SK-N-SH (cell line): ENCODE results near the gene ITIH5. TPM values are rescaled to one million over a fixed set of nuclear protein-coding genes. Genes with fewer than 3 reads are reported as not detected.

Source experiments
- CTCF ChIA-PET: fragments of 300-600, 350-600 bp; formaldehyde crosslinking; extraction: SDS; loops from one replicate; lab custom pipeline; 2021; lab: Yijun Ruan, JAX
- POLR2A ChIA-PET: fragments of 350-600 bp; sonication (Branson Sonifier 250); formaldehyde crosslinking; extraction: SDS; loops from one replicate; lab custom pipeline; 2020; ENCODE audit warnings: antibody characterized with exemption, inconsistent platforms; lab: Yijun Ruan, JAX
- DNase-seq: peaks from one replicate; pipeline ENCODE4 v3.0.0; 2012
- H2AFZ ChIP-seq: fragments of 200-600 bp; sonication (generic); 2 replicates; pipeline ENCODE4 v1.8.1; 2016; ENCODE audit warnings: antibody characterized with exemption, mild to moderate bottlenecking, low read depth
- H3F3A ChIP-seq: fragments of 200-600 bp; sonication (generic); replicated peaks from 2 replicates; pipeline ENCODE3; 2016; ENCODE audit warnings: antibody characterized with exemption, mild to moderate bottlenecking; ENCODE audit not compliant: insufficient read depth
- H3K27ac ChIP-seq, 2 experiments: fragments of 200-500 bp in 1 of 2; fragments of 200-600 bp in 1 of 2; sonication (Bioruptor generic) in 1 of 2; sonication (generic), shearing (Covaris generic) in 1 of 2; 2 replicates each; pipeline versions ENCODE4 v1.5.1 to v1.6.1; 2014 to 2016; ENCODE audit warnings: low read depth in 2 of 2, inconsistent platforms in 1 of 2, low read length in 1 of 2, mild to moderate bottlenecking in 1 of 2, mixed read lengths in 1 of 2
- H3K27me3 ChIP-seq: fragments of 200-600 bp; sonication (generic), shearing (Covaris generic); 2 replicates; pipeline ENCODE4 v1.6.1; 2016; ENCODE audit warnings: mixed run types; ENCODE audit not compliant: insufficient read depth
- H3K36me3 ChIP-seq, 2 experiments: fragments of 200-500 bp in 1 of 2; fragments of 200-600 bp in 1 of 2; sonication (Bioruptor generic) in 1 of 2; sonication (generic) in 1 of 2; replicated peaks in 1 of 2; 2 replicates each; pipeline versions ENCODE3 to v1.5.1; 2014 to 2016; ENCODE audit warnings: low read length in 1 of 2, mild to moderate bottlenecking in 1 of 2; ENCODE audit not compliant: insufficient read depth in 2 of 2, control insufficient read depth in 1 of 2
- H3K4me1 ChIP-seq, 2 experiments: fragments of 200-500 bp in 1 of 2; fragments of 200-600 bp in 1 of 2; sonication (Bioruptor generic) in 1 of 2; sonication (generic), shearing (Covaris generic) in 1 of 2; 2 replicates each; pipeline versions ENCODE4 v1.5.1 to v1.6.1; 2014 to 2016; ENCODE audit warnings: low read depth in 1 of 2, low read length in 1 of 2, mixed run types in 1 of 2; ENCODE audit not compliant: insufficient read depth in 2 of 2, control insufficient read depth in 1 of 2
- H3K4me2 ChIP-seq: fragments of 200-600 bp; sonication (generic), shearing (Covaris generic); 2 replicates; pipeline ENCODE4 v1.6.1; 2017; ENCODE audit warnings: mixed run types
- H3K4me3 ChIP-seq, 2 experiments: fragments of 200-500 bp in 1 of 2; fragments of 200-600 bp in 1 of 2; sonication (Bioruptor generic) in 1 of 2; sonication (generic), shearing (Covaris generic) in 1 of 2; 2 replicates each; pipeline versions ENCODE4 v1.5.1 to v1.8.1; 2014 to 2016; ENCODE audit warnings: low read depth in 2 of 2, inconsistent platforms in 1 of 2, low read length in 1 of 2, mild to moderate bottlenecking in 1 of 2, mixed read lengths in 1 of 2, moderate library complexity in 1 of 2
- H3K79me2 ChIP-seq: fragments of 200-600 bp; sonication (generic); 2 replicates; pipeline ENCODE4 v1.8.1; 2017; ENCODE audit warnings: mild to moderate bottlenecking; ENCODE audit not compliant: insufficient read depth
- H3K9ac ChIP-seq: fragments of 200-600 bp; sonication (generic); 2 replicates; pipeline ENCODE4 v1.6.1; 2017; ENCODE audit warnings: mixed run types
- H3K9me2 ChIP-seq: fragments of 200-600 bp; sonication (generic); 2 replicates; pipeline ENCODE4 v1.6.1; 2017; ENCODE audit warnings: mixed run types
- H3K9me3 ChIP-seq: fragments of 200-600 bp; sonication (generic); 2 replicates; pipeline ENCODE4 v1.6.1; 2017; ENCODE audit warnings: mixed run types, mild to moderate bottlenecking, moderate library complexity
- H4K20me1 ChIP-seq: fragments of 200-600 bp; sonication (generic); 2 replicates; pipeline ENCODE4 v1.6.1; 2017; ENCODE audit warnings: mild to moderate bottlenecking, mixed run types; ENCODE audit not compliant: insufficient read depth
- CHD2 ChIP-seq: fragments of 150-350 bp; IDR thresholded peaks from 2 replicates; pipeline ENCODE4 v1.6.1; 2018; ENCODE audit warnings: low read length; ENCODE audit not compliant: partially characterized antibody
- EP300 ChIP-seq, 2 experiments: IDR thresholded peaks; 2 replicates each; pipeline versions ENCODE4 v1.4.0 to v1.6.1; 2012; ENCODE audit warnings: borderline replicate concordance in 1 of 2, low read depth in 1 of 2, low read length in 1 of 2
- EZH2phosphoT487 ChIP-seq: fragments of 200-600 bp; sonication (generic); IDR thresholded peaks from 2 replicates; pipeline ENCODE4 v1.6.1; 2017; ENCODE audit warnings: low read depth, mixed run types, mild to moderate bottlenecking, antibody characterized with exemption, moderate library complexity, borderline replicate concordance
- FOXJ3 ChIP-seq: sonication (generic); formaldehyde crosslinking; IDR thresholded peaks from 2 replicates; pipeline ENCODE4 v1.5.1; 2020; ENCODE audit warnings: mild to moderate bottlenecking, missing genetic modification reagents
- GABPA ChIP-seq: IDR thresholded peaks from 2 replicates; pipeline ENCODE4 v1.4.0; 2012; ENCODE audit warnings: low read depth, mild to moderate bottlenecking
- GATA2 ChIP-seq: sonication (generic); formaldehyde crosslinking; IDR thresholded peaks from 2 replicates; pipeline ENCODE4 v1.5.0; 2020; ENCODE audit warnings: mild to moderate bottlenecking, missing genetic modification reagents
- IRF3 ChIP-seq: fragments of 150-350 bp; IDR thresholded peaks from 2 replicates; pipeline ENCODE4 v1.6.1; 2016; ENCODE audit warnings: mild to moderate bottlenecking, low read depth, low read length
- JUND ChIP-seq: IDR thresholded peaks from 2 replicates; pipeline ENCODE4 v1.4.0; 2012
- MEF2A ChIP-seq: IDR thresholded peaks from 2 replicates; pipeline ENCODE4 v1.4.0; 2012; ENCODE audit warnings: low read depth, borderline replicate concordance
- MXI1 ChIP-seq: IDR thresholded peaks from 2 replicates; pipeline ENCODE4 v1.6.1; 2012; ENCODE audit warnings: mild to moderate bottlenecking, low read depth, low read length, improper control_type of control experiment
- NFIC ChIP-seq: IDR thresholded peaks from 2 replicates; pipeline ENCODE4 v1.4.0; 2012; ENCODE audit warnings: borderline replicate concordance
- NRF1 ChIP-seq: IDR thresholded peaks from 2 replicates; pipeline ENCODE4 v1.6.1; 2012; ENCODE audit warnings: low read depth, mild to moderate bottlenecking, low read length
- RCOR1 ChIP-seq: fragments of 150-350 bp; IDR thresholded peaks from 2 replicates; pipeline ENCODE4 v1.6.1; 2017; ENCODE audit warnings: antibody characterized with exemption, low read length
- REST ChIP-seq: IDR thresholded peaks from 2 replicates; pipeline ENCODE4 v1.6.1; 2012; ENCODE audit warnings: mild to moderate bottlenecking, low read depth, low read length, moderate library complexity
- RXRA ChIP-seq: IDR thresholded peaks from 2 replicates; pipeline ENCODE4 v1.4.0; 2012; ENCODE audit warnings: low read depth, mild to moderate bottlenecking, borderline replicate concordance
- SIN3A ChIP-seq: IDR thresholded peaks from 2 replicates; pipeline ENCODE4 v1.6.1; 2012; ENCODE audit warnings: low read depth, mild to moderate bottlenecking, low read length, moderate library complexity, borderline replicate concordance
- SMC3 ChIP-seq: IDR thresholded peaks from 2 replicates; pipeline ENCODE4 v1.6.1; 2012; ENCODE audit warnings: low read depth, low read length, improper control_type of control experiment
- TAF1 ChIP-seq: IDR thresholded peaks from 2 replicates; pipeline ENCODE4 v1.6.1; 2012; ENCODE audit warnings: low read depth, mild to moderate bottlenecking, low read length, moderate library complexity, borderline replicate concordance
- TCF12 ChIP-seq: IDR thresholded peaks from 2 replicates; pipeline ENCODE4 v1.4.0; 2012
- YY1 ChIP-seq: IDR thresholded peaks from 2 replicates; pipeline ENCODE4 v1.4.0; 2012; ENCODE audit warnings: low read depth, mild to moderate bottlenecking
- WGBS: methylation state at CpG from one replicate; pipeline ENCODE4 v1.1.6; 2017; ENCODE audit warnings: low lambda C conversion rate; 5-methylcytosine and 5-hydroxymethylcytosine counted together
- polyA plus RNA-seq, 3 experiments: library from polyadenylated mRNA; depleted of rRNA; stranded (reverse); fragments of >200 nt; gene quantifications; 2 replicates each; pipeline ENCODE4 v1.2.3, GENCODE V29; 2012

The ITIH5 gene
- polyA plus RNA-seq, 1 of the 3 experiments (the other 2 are of a cell fraction): 0.07 TPM

- no peak for TF ChIP-seq MXI1
- no peak for TF ChIP-seq FOXJ3 (CRISPR knock-in tag)
- no peak for TF ChIP-seq YY1
These were observed 153.3 kb downstream of the ITIH5 start (continued) for GRCh38 chr10:7513455-7513854.

DNA sequence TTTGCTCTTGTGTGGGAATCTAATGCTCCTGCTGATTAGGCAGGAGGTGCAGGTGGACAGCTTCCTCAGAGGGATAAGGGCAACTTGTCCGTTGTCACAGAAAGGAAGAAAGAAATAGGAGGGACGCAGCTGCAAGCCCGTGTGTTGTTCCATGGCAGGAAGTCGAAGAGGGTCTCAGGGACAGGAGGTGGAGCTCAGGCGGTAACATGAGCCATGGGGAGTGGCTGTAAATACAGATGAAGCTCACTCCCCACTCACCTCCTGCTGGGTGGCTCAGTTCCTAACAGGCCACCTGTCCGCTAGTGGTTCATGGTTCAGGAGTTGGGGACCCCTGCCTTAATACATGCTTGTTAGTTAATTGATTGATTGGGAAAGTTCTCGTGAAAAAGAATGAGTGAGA, 154.3 kb downstream of the ITIH5 start:
- H3K79me2 ChIP-seq: no peaks in the 10 kb centered on the region
- H3K27ac ChIP-seq: no peak overlapping the region
- H3K9ac ChIP-seq: no peak overlapping the region
- H3K36me3 ChIP-seq: no peaks in the 10 kb centered on the region
- H3K9me2 ChIP-seq: no peaks in the 10 kb centered on the region
- H3K4me2 ChIP-seq: no peak overlapping the region
- no peaks in the 10 kb centered on the region; the same call in 1 of the 2 replicates for H3K27me3 ChIP-seq
- CTCF ChIA-PET: interaction anchor here (1.4 to 3.6 kb wide), 2 partner anchors 11 to 13 kb away, joined by 3 to 15 read pairs; no protein-coding TSS in a partner anchor
- H2AFZ ChIP-seq: no peak overlapping the region
- no peaks in the 10 kb centered on the region for H3K9me3 ChIP-seq
- H4K20me1 ChIP-seq: no peaks in the 10 kb centered on the region
- no peaks in the 10 kb centered on the region for H3F3A ChIP-seq
- 38% methylated on average over 7 of the region's 7 CpGs for WGBS
- H3K4me3 ChIP-seq: no peak overlapping the region
- TF ChIP-seq SMC3 (no peak), RXRA (no peak), TCF12 (no peak), MEF2A (no peak), IRF3 (no peak), GABPA (no peak), NRF1 (no peak), EZH2phosphoT487 (no peak)
- DNase-seq: no peak
- H3K4me1 ChIP-seq: peaks cover 0 to 3% of the 10 kb centered on the region in 2 experiments; a peak in 2 of 4 replicates
- POLR2A ChIA-PET: no interaction called here

DNA sequence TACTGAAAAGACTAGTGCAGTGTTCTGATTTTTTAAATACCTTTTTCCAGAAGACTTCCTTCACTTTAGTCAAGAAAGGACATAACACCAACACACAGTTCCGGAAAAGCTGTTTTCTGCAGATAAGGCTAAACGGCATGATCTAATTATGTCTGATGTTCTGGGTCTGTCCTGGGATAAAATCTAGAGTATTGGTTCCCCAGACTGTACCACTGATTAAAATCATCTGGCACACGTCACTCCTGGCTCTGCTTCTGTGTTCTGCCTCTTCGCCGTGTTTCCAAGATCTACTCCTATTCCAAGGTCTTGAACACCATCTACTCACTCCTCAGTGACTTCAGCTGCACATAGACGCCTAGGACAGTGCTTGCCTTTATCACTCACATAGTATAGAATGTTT, 155.2 kb downstream of the ITIH5 start:
- H2AFZ ChIP-seq: no peak overlapping the region
- 12% methylated on average over 6 of the region's 6 CpGs for WGBS
- H3K9ac ChIP-seq: no peak overlapping the region
- H3K27ac ChIP-seq: peak overlapping the region in 1 of 2 experiments; percentile 77; a peak in 2 of 4 replicates
- peak; percentile 75 for DNase-seq
- no peaks in the 10 kb centered on the region for H3K36me3 ChIP-seq
- H3K4me1 ChIP-seq: peaks cover 0 to 3% of the 10 kb centered on the region in 2 experiments; a peak in 2 of 4 replicates
- no peaks in the 10 kb centered on the region for H3K79me2 ChIP-seq
- no peaks in the 10 kb centered on the region; the same call in 1 of the 2 replicates for H3K27me3 ChIP-seq
- H3F3A ChIP-seq: no peaks in the 10 kb centered on the region
- CTCF ChIA-PET: interaction anchor here (1.4 to 3.6 kb wide), 2 partner anchors 12 to 14 kb away, joined by 3 to 15 read pairs; no protein-coding TSS in a partner anchor
- no peak overlapping the region for H3K4me2 ChIP-seq
- H4K20me1 ChIP-seq: no peaks in the 10 kb centered on the region
- no peaks in the 10 kb centered on the region for H3K9me2 ChIP-seq
- no peak overlapping the region for H3K4me3 ChIP-seq
- POLR2A ChIA-PET: no interaction called here
- no peaks in the 10 kb centered on the region for H3K9me3 ChIP-seq
- no peak for TF ChIP-seq SIN3A
- TF ChIP-seq YY1: no peak
- TF ChIP-seq RXRA: no peak
- no peak for TF ChIP-seq IRF3
- TF ChIP-seq NFIC: no peak
- peak; percentile 82; the same call in 1 of the 2 replicates for TF ChIP-seq FOXJ3 (CRISPR knock-in tag)
- TF ChIP-seq REST: no peak
- peak; percentile 95 for TF ChIP-seq RCOR1
- TF ChIP-seq GABPA: no peak
- no peak for TF ChIP-seq MXI1
- TF ChIP-seq SMC3: no peak
- TF ChIP-seq GATA2 (CRISPR knock-in tag): peak; percentile 95
- TF ChIP-seq JUND: no peak
- TF ChIP-seq TCF12: peak; percentile 57; the same call in 1 of the 2 replicates
- TF ChIP-seq CHD2: peak; percentile 64
- TF ChIP-seq TAF1: no peak
- TF ChIP-seq EP300 (IDR thresholded peaks at IDR 0.05; ENCODE audit: borderline replicate concordance in 1 of 2, low read depth in 1 of 2, low read length in 1 of 2): peak in 1 of 2 experiments; percentile 94; a peak in 2 of 4 replicates
